CD4-positive, alpha-beta memory T cell (primary cell): ENCODE measurements around the gene RPRD1B. TPM values are rescaled to one million over a fixed set of nuclear protein-coding genes. Genes with fewer than 3 reads are reported as not detected.

Source experiments
- CTCF ChIA-PET: fragments of 350-600 bp; sonication (Branson Sonifier 250); formaldehyde crosslinking; loops from one replicate; lab custom pipeline; 2021; ENCODE audit warnings: inconsistent platforms; ENCODE audit not compliant: partially characterized antibody; lab: Charles Lee
- POLR2A ChIA-PET: fragments of 350-600 bp; sonication (Branson Sonifier 250); formaldehyde crosslinking; loops from one replicate; lab custom pipeline; 2021; ENCODE audit not compliant: partially characterized antibody; lab: Charles Lee
- DNase-seq, 5 donors: peaks; one replicate each; pipeline versions ENCODE4 v3.0.0 to v3.0.0-alpha.2; 2020 to 2022; ENCODE audit warnings: mixed read lengths in 1 of 5
- H3K27ac ChIP-seq: one replicate; pipeline ENCODE4 v1.7.0; 2013; ENCODE audit warnings: low read depth, low read length
- H3K27me3 ChIP-seq: 2 replicates; pipeline ENCODE4 v1.7.0; 2013; ENCODE audit warnings: mild to moderate bottlenecking, low read length, moderate library complexity; ENCODE audit not compliant: insufficient read depth
- H3K36me3 ChIP-seq: 2 replicates; pipeline ENCODE4 v1.7.0; 2013; ENCODE audit warnings: mild to moderate bottlenecking, low read length, moderate library complexity; ENCODE audit not compliant: insufficient read depth
- H3K4me1 ChIP-seq: 2 replicates; pipeline ENCODE4 v1.7.0; 2013; ENCODE audit warnings: mild to moderate bottlenecking, low read length, moderate library complexity; ENCODE audit not compliant: insufficient read depth
- H3K4me3 ChIP-seq, 2 donors: one replicate each; pipeline ENCODE4 v1.7.0; 2013; ENCODE audit warnings: low read length in 2 of 2, mild to moderate bottlenecking in 1 of 2
- H3K9me3 ChIP-seq, 2 donors: one replicate each; pipeline ENCODE4 v1.7.0; 2013; ENCODE audit warnings: low read length in 2 of 2, control low read depth in 1 of 2; ENCODE audit not compliant: control insufficient read depth in 1 of 2
- H3K27ac Mint-ChIP-seq, 7 donors: one replicate each; pipeline ENCODE4 v1.8.0; 2020 to 2021; ENCODE audit warnings: mixed read lengths in 7 of 7, mild to moderate bottlenecking in 6 of 7, inconsistent platforms in 3 of 7, moderate library complexity in 3 of 7
- H3K27me3 Mint-ChIP-seq, 2 donors: one replicate each; pipeline ENCODE4 v1.8.0; 2020 to 2021; ENCODE audit warnings: mixed read lengths in 2 of 2
- H3K36me3 Mint-ChIP-seq, 2 donors: one replicate each; pipeline ENCODE4 v1.8.0; 2020 to 2021; ENCODE audit warnings: mixed read lengths in 2 of 2, inconsistent platforms in 1 of 2, mild to moderate bottlenecking in 1 of 2
- H3K4me1 Mint-ChIP-seq, 4 donors: one replicate each; pipeline ENCODE4 v1.8.0; 2020 to 2021; ENCODE audit warnings: mixed read lengths in 4 of 4, mild to moderate bottlenecking in 1 of 4
- H3K4me3 Mint-ChIP-seq, 8 donors: one replicate each; pipeline ENCODE4 v1.8.0; 2020 to 2021; ENCODE audit warnings: mixed read lengths in 8 of 8, mild to moderate bottlenecking in 7 of 8, moderate library complexity in 6 of 8, inconsistent platforms in 3 of 8
- H3K9me3 Mint-ChIP-seq, 8 donors: one replicate each; pipeline ENCODE4 v1.8.0; 2020 to 2021; ENCODE audit warnings: mixed read lengths in 8 of 8, mild to moderate bottlenecking in 5 of 8, inconsistent platforms in 3 of 8, moderate library complexity in 1 of 8
- intact Hi-C: fragments of 100-400 bp; cut with micrococcal nuclease; formaldehyde crosslinking; loops from one replicate; pipeline ENCODE4 v1.15.1; 2023
- polyA plus RNA-seq, 2 donors: library from polyadenylated mRNA; unstranded; fragments of 300-500 nt; fragmentation: Illumina TruSeq; gene quantifications; one replicate each; pipeline ENCODE4 v1.2.3, GENCODE V29; 2021
- total RNA-seq, 2 experiments: library from RNA; stranded (reverse); gene quantifications; one replicate each; pipeline ENCODE4 v1.2.3, GENCODE V29; 2021

The RPRD1B gene
- total and polyA plus RNA-seq, 4 experiments from 2014 or later = 3.7 to 43.8 (median 24.7) TPM

- Histone ChIP-seq H3K4me1 (no peaks in the 10 kb centered on the region), H3K9me3 (no peaks in the 10 kb centered on the region), H3K4me3 (no peak overlapping the region), H3K27ac (no peak overlapping the region), H3K36me3 (peaks cover 57% of the 10 kb centered on the region), H3K27me3 (no peaks in the 10 kb centered on the region)
- Mint-ChIP-seq H3K27ac (no peak overlapping the region), H3K4me1 (peaks cover 4 to 11% (median 9%) of the 10 kb centered on the region in 4 donors), H3K27me3 (no peaks in the 10 kb centered on the region), H3K36me3 (peaks cover 38 to 52% of the 10 kb centered on the region in 2 donors), H3K4me3 (no peak overlapping the region), H3K9me3 (no peaks in the 10 kb centered on the region)
- DNase-seq = no peak
- POLR2A ChIA-PET = no interaction called here
- CTCF ChIA-PET = interaction anchor here (1.1 to 2.6 kb wide), 3 partner anchors 13 to 162 kb away, joined by 3 to 11 read pairs (median 6); no protein-coding TSS in a partner anchor
- intact Hi-C loops = no loop called here
These were observed 27.6 kb downstream of the RPRD1B start for GRCh38 chr20:38061109-38061508.

GRCh38 chr20:38062890-38063289 lies 29.3 kb downstream of the RPRD1B start:
- Mint-ChIP-seq H3K27ac (no peak overlapping the region), H3K36me3 (peaks cover 47 to 62% of the 10 kb centered on the region in 2 donors), H3K4me1 (peaks cover 0 to 4% (median 0%) of the 10 kb centered on the region in 4 donors), H3K9me3 (no peaks in the 10 kb centered on the region), H3K27me3 (no peaks in the 10 kb centered on the region), H3K4me3 (no peak overlapping the region)
- Histone ChIP-seq H3K4me3 (no peak overlapping the region), H3K36me3 (peaks cover 72% of the 10 kb centered on the region), H3K27ac (no peak overlapping the region), H3K4me1 (no peaks in the 10 kb centered on the region), H3K27me3 (no peaks in the 10 kb centered on the region), H3K9me3 (no peaks in the 10 kb centered on the region)
- intact Hi-C loops = no loop called here
- no peak for DNase-seq
- ChIA-PET POLR2A (no interaction called here), CTCF (interaction anchor here (1.5 to 2.6 kb wide), 2 partner anchors 11 to 158 kb away, joined by 8 to 11 read pairs; no protein-coding TSS in a partner anchor)

DNA sequence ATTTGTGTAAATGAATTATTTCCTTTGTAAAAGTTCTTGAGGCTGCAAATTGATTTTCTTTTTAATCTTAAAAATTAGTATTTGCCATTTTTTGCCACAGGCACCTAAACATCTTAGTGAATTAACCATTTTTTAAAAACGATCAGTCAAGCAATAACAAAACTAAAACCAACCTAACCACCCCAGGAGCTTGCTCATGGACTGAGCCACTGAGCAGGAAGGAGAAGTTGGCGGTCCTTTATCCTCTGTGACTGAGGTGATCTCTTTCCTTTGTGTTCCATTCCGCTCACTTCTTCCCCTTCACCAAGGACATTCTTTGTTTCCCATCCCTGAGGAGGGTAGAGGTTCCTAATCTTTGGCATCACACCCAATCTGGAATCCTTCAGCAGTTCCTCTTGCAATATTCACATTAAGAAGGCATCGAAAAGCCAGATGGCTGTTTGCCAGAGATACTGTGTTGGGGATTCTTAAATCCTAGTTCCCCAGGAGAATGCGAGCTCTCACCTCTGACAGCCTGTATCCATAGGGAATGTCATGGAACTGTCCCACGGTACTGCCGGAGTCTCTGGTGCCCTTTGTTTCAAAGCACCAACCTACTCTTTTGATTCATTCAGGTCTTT lies 30.5 kb downstream of the RPRD1B start:
- Mint-ChIP-seq H3K27ac (peak overlapping the region in 1 of 7 donors; percentile 28), H3K27me3 (no peaks in the 10 kb centered on the region), H3K4me1 (peaks cover 0 to 4% (median 0%) of the 10 kb centered on the region in 4 donors), H3K9me3 (no peaks in the 10 kb centered on the region), H3K4me3 (no peak overlapping the region), H3K36me3 (peaks cover 56 to 68% of the 10 kb centered on the region in 2 donors)
- H3K36me3 ChIP-seq = peaks cover 74% of the 10 kb centered on the region
- H3K27me3 ChIP-seq = no peaks in the 10 kb centered on the region
- H3K9me3 ChIP-seq = no peaks in the 10 kb centered on the region
- CTCF ChIA-PET = no interaction called here
- no peak overlapping the region for H3K4me3 ChIP-seq
- intact Hi-C loops = no loop called here
- POLR2A ChIA-PET = no interaction called here
- no peaks in the 10 kb centered on the region for H3K4me1 ChIP-seq
- DNase-seq = no peak
- no peak overlapping the region for H3K27ac ChIP-seq

GRCh38 chr20:38065764-38066375 lies 32.3 kb downstream of the RPRD1B start:
- Histone ChIP-seq H3K9me3 (no peaks in the 10 kb centered on the region), H3K27ac (no peak overlapping the region), H3K27me3 (no peaks in the 10 kb centered on the region), H3K36me3 (peaks cover 71% of the 10 kb centered on the region), H3K4me1 (no peaks in the 10 kb centered on the region), H3K4me3 (no peak overlapping the region)
- Mint-ChIP-seq H3K27me3 (no peaks in the 10 kb centered on the region), H3K4me3 (no peak overlapping the region), H3K4me1 (peaks cover 0 to 4% (median under 1%) of the 10 kb centered on the region in 4 donors), H3K27ac (no peak overlapping the region), H3K9me3 (no peaks in the 10 kb centered on the region), H3K36me3 (peaks cover 51 to 67% of the 10 kb centered on the region in 2 donors)
- DNase-seq = no peak
- ChIA-PET CTCF (interaction anchor here (1.4 to 1.7 kb wide), 2 partner anchors 8 to 156 kb away, joined by 3 to 8 read pairs; no protein-coding TSS in a partner anchor), POLR2A (no interaction called here)
- intact Hi-C loops = no loop called here

- DNase-seq = no peak
- peaks cover 69% of the 10 kb centered on the region for H3K36me3 ChIP-seq
- peak overlapping the region in 2 of 7 donors; percentile 43 to 62 for H3K27ac Mint-ChIP-seq
- H3K27ac ChIP-seq = no peak overlapping the region
- H3K27me3 ChIP-seq = no peaks in the 10 kb centered on the region
- POLR2A ChIA-PET = no interaction called here
- H3K27me3 Mint-ChIP-seq = no peaks in the 10 kb centered on the region
- H3K36me3 Mint-ChIP-seq = peaks cover 63 to 80% of the 10 kb centered on the region in 2 donors
- no peak overlapping the region for H3K4me3 Mint-ChIP-seq
- no peaks in the 10 kb centered on the region for H3K4me1 ChIP-seq
- H3K4me1 Mint-ChIP-seq = peaks cover 0 to 4% (median 2%) of the 10 kb centered on the region in 4 donors
- no peaks in the 10 kb centered on the region for H3K9me3 Mint-ChIP-seq
- no peak overlapping the region for H3K4me3 ChIP-seq
- no peaks in the 10 kb centered on the region for H3K9me3 ChIP-seq
- intact Hi-C loops = no loop called here
- CTCF ChIA-PET = interaction anchor here (1.0 to 2.4 kb wide), 2 partner anchors 9 kb away, joined by 3 to 7 read pairs; no protein-coding TSS in a partner anchor
These were observed 33.6 kb downstream of the RPRD1B start for GRCh38 chr20:38066969-38067716.

DNA sequence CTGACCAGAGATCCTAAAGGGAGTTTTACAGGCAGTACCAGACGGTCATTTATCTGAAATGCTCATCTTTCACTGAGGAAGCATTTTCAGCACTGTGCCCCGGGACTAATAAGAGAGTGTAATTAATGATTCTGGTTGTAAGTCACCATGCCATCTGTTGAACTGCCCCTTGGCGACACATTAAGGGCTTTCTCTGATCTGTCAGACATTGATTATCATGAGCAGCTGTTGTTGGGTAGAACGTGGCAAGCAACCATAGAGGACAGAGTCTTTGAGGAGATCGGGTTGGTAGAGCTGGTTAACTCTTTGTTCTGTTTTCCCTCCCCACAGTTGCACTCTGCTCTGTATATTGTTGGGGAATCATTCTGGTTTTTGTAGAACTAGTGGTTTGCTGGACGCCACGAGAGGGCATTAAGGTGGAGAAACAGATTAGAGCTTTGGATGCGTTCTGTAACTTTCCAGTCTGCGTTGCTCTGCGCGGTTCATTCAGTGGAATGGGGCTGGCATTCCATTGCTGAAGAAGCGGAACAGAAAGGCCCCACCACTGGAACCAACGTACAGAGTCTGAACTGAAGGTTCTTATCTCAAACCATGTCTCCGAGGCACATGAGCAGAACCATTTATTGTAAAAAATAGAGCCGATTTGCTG lies 34.3 kb downstream of the RPRD1B start:
- Histone ChIP-seq H3K4me3 (no peak overlapping the region), H3K27ac (no peak overlapping the region), H3K9me3 (no peaks in the 10 kb centered on the region), H3K36me3 (peaks cover 65% of the 10 kb centered on the region), H3K4me1 (no peaks in the 10 kb centered on the region), H3K27me3 (no peaks in the 10 kb centered on the region)
- Mint-ChIP-seq H3K9me3 (no peaks in the 10 kb centered on the region), H3K27ac (no peak overlapping the region), H3K4me1 (peaks cover 0 to 9% (median 4%) of the 10 kb centered on the region in 4 donors), H3K4me3 (no peak overlapping the region), H3K27me3 (no peaks in the 10 kb centered on the region), H3K36me3 (peaks cover 67 to 86% of the 10 kb centered on the region in 2 donors)
- DNase-seq = no peak
- intact Hi-C loops = no loop called here
- ChIA-PET CTCF (interaction anchor here (2.4 kb wide), 1 partner anchor 10 kb away, joined by 7 read pairs; no protein-coding TSS in a partner anchor), POLR2A (no interaction called here)
